Measurements from ENCODE around the gene BCAS3.
"Not testable (repeated sequence)": the region's sequence is repeated elsewhere in the genome, so short reads cannot be mapped to it uniquely, and the experiment has no call there.

BCAS3 gene

GRCh38 chr17:60653569-60653968 lies 24.1 kb upstream of the BCAS3 start:
- no peak overlapping the region for H3K27ac ChIP-seq
- TF ChIP-seq CTCF (conservative IDR thresholded peaks at IDR 0.05), result no peak
- TF ChIP-seq ZFX (IDR thresholded peaks at IDR 0.05), result no peak

GRCh38 chr17:60656499-60656898 lies 21.2 kb upstream of the BCAS3 start:
- H3K27ac ChIP-seq, result no peak overlapping the region
- TF ChIP-seq CTCF (conservative IDR thresholded peaks at IDR 0.05) (peak; percentile 40), ZFX (IDR thresholded peaks at IDR 0.05) (no peak)

- H3K27ac ChIP-seq, result no peak overlapping the region
- TF ChIP-seq ZFX (IDR thresholded peaks at IDR 0.05) (no peak), CTCF (conservative IDR thresholded peaks at IDR 0.05) (no peak)
Measured at GRCh38 chr17:60659156-60659555, 18.5 kb upstream of the BCAS3 start.

- no peak for TF ChIP-seq ZFX (IDR thresholded peaks at IDR 0.05)
- TF ChIP-seq CTCF (conservative IDR thresholded peaks at IDR 0.05), result no peak
- no peak overlapping the region for H3K27ac ChIP-seq
Measured at GRCh38 chr17:60661489-60661888, 16.2 kb upstream of the BCAS3 start.

GRCh38 chr17:60664022-60664421 lies 13.6 kb upstream of the BCAS3 start:
- no peak overlapping the region for H3K27ac ChIP-seq
- TF ChIP-seq CTCF (conservative IDR thresholded peaks at IDR 0.05), result no peak

GRCh38 chr17:60665602-60666001 lies 12.0 kb upstream of the BCAS3 start:
- no peak overlapping the region for H3K27ac ChIP-seq
- TF ChIP-seq ZFX (IDR thresholded peaks at IDR 0.05), result no peak
- no peak for TF ChIP-seq CTCF (conservative IDR thresholded peaks at IDR 0.05)

- not testable (repeated sequence) for H3K27ac ChIP-seq
Measured at GRCh38 chr17:60668741-60669140, 8.9 kb upstream of the BCAS3 start.

GRCh38 chr17:60671482-60671881 lies 6.2 kb upstream of the BCAS3 start:
- H3K27ac ChIP-seq, result no peak overlapping the region
- no peak for TF ChIP-seq ZFX (IDR thresholded peaks at IDR 0.05)
- no peak for TF ChIP-seq CTCF (conservative IDR thresholded peaks at IDR 0.05)

- not testable (repeated sequence) for H3K27ac ChIP-seq
Measured at GRCh38 chr17:60674637-60675036, 3.0 kb upstream of the BCAS3 start.

Measured in C4-2B (cell line).